ENCODE measurements around the gene DCAF8. TPM values are rescaled to one million over a fixed set of nuclear protein-coding genes. Genes with fewer than 3 reads are reported as not detected.

Gene DCAF8
- total and polyA plus RNA-seq, 2 of the 4 experiments (the other 2 are of a cell fraction) = 83.3 to 83.8 TPM

- H4K8ac ChIP-seq (ENCODE audit: low read depth in 2 of 2, low read length in 2 of 2) = peak overlapping the region; percentile 83 to 95
- peak overlapping the region; percentile 76 for H3K4me2 ChIP-seq (ENCODE audit: low read depth, low read length)
- peaks cover 4% of the 10 kb centered on the region for H3K9me1 ChIP-seq (ENCODE audit: insufficient read depth, low read length)
- in situ Hi-C loops (cut with MboI; ENCODE audit: low sequenced_read_pairs) = no loop called here
- dilution Hi-C loops (cut with HindIII; ENCODE audit: low sequenced_read_pairs, unreplicated experiment) = no loop called here
- H3K27ac ChIP-seq (ENCODE audit: insufficient read depth, low read length) = peak overlapping the region; percentile 91
- H2BK15ac ChIP-seq (ENCODE audit: low read depth, low read length) = peak overlapping the region; percentile 57; the same call in 2 of the 3 replicates
- peaks cover 12 to 42% of the 10 kb centered on the region in 2 experiments; a peak in 3 of 4 replicates for H3K79me1 ChIP-seq (ENCODE audit: low read depth in 1 of 2, low read length in 2 of 2)
- H4K5ac ChIP-seq (ENCODE audit: low read depth, low read length) = peak overlapping the region; percentile 81
- H3K36me3 ChIP-seq (ENCODE audit: control insufficient read depth, insufficient read depth, low read length) = no peaks in the 10 kb centered on the region
- BruUV-seq (replicated peaks) = no TSS peak
- H4K91ac ChIP-seq (ENCODE audit: insufficient read depth, low read depth, low read length) = peak overlapping the region; percentile 97
- no peaks in the 10 kb centered on the region for H3K9me3 ChIP-seq (ENCODE audit: control insufficient read depth, insufficient read depth, low read length)
- H2AFZ ChIP-seq (replicated peaks; ENCODE audit: low read length, poor library complexity) = peak overlapping the region; percentile 90
- peak overlapping the region; percentile 71 for H3K4me3 ChIP-seq (ENCODE audit: insufficient read depth, low read depth, low read length)
- H3K27me3 ChIP-seq (ENCODE audit: control insufficient read depth, insufficient read depth, low read length) = no peaks in the 10 kb centered on the region
- H2AK9ac ChIP-seq (replicated peaks; ENCODE audit: low read depth, low read length, poor library complexity) = peak overlapping the region; percentile 100
- H3K56ac ChIP-seq (ENCODE audit: extremely low read depth, insufficient read depth, low read length) = peak overlapping the region; percentile 95
- peak overlapping the region; percentile 91 for H2BK5ac ChIP-seq (ENCODE audit: low read depth, low read length, poor library complexity, severe bottlenecking)
- ChIA-PET POLR2A (ENCODE audit: unreplicated experiment) (interaction anchor here (1.0 kb wide), 1 partner anchor 9 kb away, joined by 4 read pairs; no protein-coding TSS in a partner anchor), CTCF (interaction anchor here (1.6 to 2.2 kb wide), 2 partner anchors 10 to 18 kb away, joined by 4 to 26 read pairs; no protein-coding TSS in a partner anchor)
- peak overlapping the region; percentile 97 for H3K23ac ChIP-seq (ENCODE audit: low read depth, low read length)
- peak overlapping the region; percentile 96 for H3K4ac ChIP-seq (ENCODE audit: low read depth, low read length)
- H2BK120ac ChIP-seq (ENCODE audit: low read depth, low read length) = peak overlapping the region; percentile 82
- peak overlapping the region; percentile 95 for H3K14ac ChIP-seq (replicated peaks; ENCODE audit: low read depth, low read length)
- peak overlapping the region; percentile 77 for H3K18ac ChIP-seq (ENCODE audit: low read depth, low read length)
- DNase-seq (peak; percentile 91), ATAC-seq (ENCODE audit: low read depth) (peak; percentile 46)
- H3K4me1 ChIP-seq (ENCODE audit: control insufficient read depth, insufficient read depth, low read length) = peaks cover 2% of the 10 kb centered on the region; the same call in 1 of the 2 replicates
- peak overlapping the region; percentile 97 for H2AK5ac ChIP-seq (ENCODE audit: low read depth, low read length)
- H3K9ac ChIP-seq (ENCODE audit: low read depth, low read length) = peak overlapping the region; percentile 92
- peaks cover 19% of the 10 kb centered on the region for H4K20me1 ChIP-seq (ENCODE audit: insufficient read depth, low read length)
- peak overlapping the region; percentile 30 for H2BK20ac ChIP-seq (ENCODE audit: low read depth, low read length)
- TF ChIP-seq MXI1 (IDR thresholded peaks at IDR 0.05; ENCODE audit: borderline replicate concordance, low read depth, low read length) (no peak), MAZ (IDR thresholded peaks at IDR 0.05; ENCODE audit: borderline replicate concordance, low read depth, low read length) (peak; percentile 31; the same call in 1 of the 2 replicates), RFX5 (IDR thresholded peaks at IDR 0.05; ENCODE audit: low read depth, low read length) (no peak), POLR2A (IDR thresholded peaks at IDR 0.05; ENCODE audit: low read depth, low read length) (no peak; the same call in 1 of the 2 replicates), BHLHE40 (IDR thresholded peaks at IDR 0.05; ENCODE audit: low read depth, low read length) (no peak), NFE2L2 (IDR thresholded peaks at IDR 0.05; ENCODE audit: low read depth, low read length) (no peak), FOS (IDR thresholded peaks at IDR 0.05; ENCODE audit: low read depth, low read length) (peak; percentile 74), CEBPB (IDR thresholded peaks at IDR 0.05; ENCODE audit: low read depth, low read length) (no peak)
- WGBS, 2 experiments (ENCODE audit: extremely low coverage in 2 of 2, insufficient read length in 1 of 2) = no CpG with 5 or more reads among the region's 8 CpGs
- intact Hi-C loops (cut with micrococcal nuclease) = no loop called here
These were observed 825 bp downstream of the DCAF8 start for GRCh38 chr1:160261556-160261892.

Data from IMR-90 (cell line).